T follicular helper cell (primary cell): ENCODE results near the gene UGT1A9.
"Not testable (repeated sequence)": the region's sequence is repeated elsewhere in the genome, so short reads cannot be mapped to it uniquely, and the experiment has no call there.

ENCODE experiments used
- DNase-seq: peaks from one replicate; pipeline ENCODE4 v3.0.0-alpha.2; 2020; ENCODE audit warnings: low read depth

UGT1A9 gene

GRCh38 chr2:233680361-233681045 lies 8.8 kb downstream of the UGT1A9 start:
- DNase-seq = no peak

GRCh38 chr2:233681521-233682099 lies 9.9 kb downstream of the UGT1A9 start, which contains the start of gene UGT1A7:
Gene UGT1A7, plus strand, starts transcription at chr2:233681901. Its CDS starts 37 bp downstream, at chr2:233681938.
- DNase-seq = no peak

GRCh38 chr2:233684640-233685039 lies 12.9 kb downstream of the UGT1A9 start:
- no peak for DNase-seq

- no peak for DNase-seq
These were observed 15.2 kb downstream of the UGT1A9 start for GRCh38 chr2:233686928-233687327.

- DNase-seq = no peak
These were observed 16.6 kb downstream of the UGT1A9 start for GRCh38 chr2:233688341-233688740.

GRCh38 chr2:233689031-233689430 lies 17.3 kb downstream of the UGT1A9 start:
- no peak for DNase-seq

- no peak for DNase-seq
These were observed 17.8 kb downstream of the UGT1A9 start for GRCh38 chr2:233689501-233689900.

- DNase-seq = no peak
These were observed 18.7 kb downstream of the UGT1A9 start for GRCh38 chr2:233690444-233690843.

GRCh38 chr2:233691443-233692433 lies 20.0 kb downstream of the UGT1A9 start:
- no peak for DNase-seq

GRCh38 chr2:233692648-233693047 lies 20.9 kb downstream of the UGT1A9 start, which contains the start of gene UGT1A6:
Gene UGT1A6, plus strand, starts transcription at chr2:233692890. Its CDS starts 115 bp downstream, at chr2:233693005.
- no peak for DNase-seq

- no peak for DNase-seq
These were observed 22.3 kb downstream of the UGT1A9 start for GRCh38 chr2:233693963-233694362.

GRCh38 chr2:233698740-233699139 lies 27.0 kb downstream of the UGT1A9 start:
- DNase-seq = no peak

GRCh38 chr2:233699424-233700027 lies 27.8 kb downstream of the UGT1A9 start:
- no peak for DNase-seq

- no peak for DNase-seq
These were observed 28.4 kb downstream of the UGT1A9 start for GRCh38 chr2:233700028-233700635.

GRCh38 chr2:233700842-233701241 lies 29.1 kb downstream of the UGT1A9 start:
- not testable (repeated sequence) for DNase-seq

GRCh38 chr2:233702238-233702637 lies 30.5 kb downstream of the UGT1A9 start:
- DNase-seq = no peak

GRCh38 chr2:233705911-233706506 lies 34.3 kb downstream of the UGT1A9 start:
- DNase-seq = no peak

- no peak for DNase-seq
These were observed 35.0 kb downstream of the UGT1A9 start for GRCh38 chr2:233706720-233707119.

GRCh38 chr2:233707940-233708644 lies 36.4 kb downstream of the UGT1A9 start:
- no peak for DNase-seq

- no peak for DNase-seq
These were observed 37.2 kb downstream of the UGT1A9 start for GRCh38 chr2:233708942-233709341.
